ENCODE measurements around the gene MROH9.

MROH9 gene

DNA sequence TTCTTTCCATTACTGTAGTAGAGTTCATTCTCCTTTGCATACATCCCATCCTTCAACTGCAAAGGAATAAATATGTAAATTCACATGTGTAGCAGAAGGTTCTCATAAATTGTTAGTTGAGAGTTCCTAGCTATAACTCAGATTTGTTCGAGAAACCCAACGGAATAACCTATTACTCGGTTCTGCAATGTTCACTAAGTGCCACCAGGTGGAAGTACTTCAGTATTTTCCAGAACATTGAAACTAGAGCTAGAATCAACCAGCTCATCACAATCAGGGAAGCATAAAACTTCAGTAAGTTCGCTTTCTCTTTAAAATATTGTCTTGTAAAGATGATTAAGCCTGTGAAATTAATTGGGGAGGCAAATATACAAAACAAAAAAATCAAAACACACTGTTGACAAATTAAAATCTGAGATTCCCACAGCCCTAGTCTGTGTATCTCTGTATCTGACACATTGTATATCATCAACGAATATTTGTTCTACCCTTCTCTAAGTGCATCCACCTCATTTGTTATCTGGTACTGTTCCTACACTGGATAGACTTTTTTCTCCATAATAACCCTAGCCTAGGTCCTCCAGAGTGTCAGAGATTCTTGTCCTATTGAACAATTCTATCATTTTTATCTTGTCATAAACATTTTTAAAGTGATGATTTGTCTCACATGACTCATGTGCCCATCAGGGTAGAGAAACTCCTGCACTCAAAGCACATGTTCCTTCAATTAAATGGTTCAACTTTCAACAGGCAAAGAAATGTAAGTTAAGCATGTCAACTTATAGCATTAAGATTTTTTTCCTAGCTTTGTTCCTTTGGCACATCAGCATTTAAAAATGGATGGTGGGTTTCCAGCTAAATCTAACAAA is 31.9 kb downstream of the MROH9 start:
- no peak for DNase-seq (ENCODE audit: low read depth in 3 of 3)

DNA sequence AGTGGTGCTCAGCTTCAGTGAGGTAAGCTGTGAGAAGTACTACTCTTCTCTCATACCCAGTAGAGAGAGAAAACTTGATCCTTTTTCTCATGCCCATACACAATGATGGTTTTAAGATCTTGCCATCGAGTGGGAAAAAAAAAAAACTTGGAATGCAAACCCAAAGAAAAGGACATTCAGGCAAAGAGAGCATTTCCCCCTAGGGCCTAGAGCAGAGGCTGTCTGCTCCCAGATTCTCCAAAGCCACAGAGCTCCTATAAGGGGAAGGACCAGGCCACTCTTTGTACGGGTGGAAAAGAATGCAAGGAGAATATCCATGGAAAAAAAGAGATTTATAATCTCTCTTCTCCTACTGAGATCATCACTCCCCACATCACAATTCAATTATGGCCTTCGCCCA is 34.9 kb downstream of the MROH9 start:
- no peak for DNase-seq (ENCODE audit: low read depth in 3 of 3)

DNA sequence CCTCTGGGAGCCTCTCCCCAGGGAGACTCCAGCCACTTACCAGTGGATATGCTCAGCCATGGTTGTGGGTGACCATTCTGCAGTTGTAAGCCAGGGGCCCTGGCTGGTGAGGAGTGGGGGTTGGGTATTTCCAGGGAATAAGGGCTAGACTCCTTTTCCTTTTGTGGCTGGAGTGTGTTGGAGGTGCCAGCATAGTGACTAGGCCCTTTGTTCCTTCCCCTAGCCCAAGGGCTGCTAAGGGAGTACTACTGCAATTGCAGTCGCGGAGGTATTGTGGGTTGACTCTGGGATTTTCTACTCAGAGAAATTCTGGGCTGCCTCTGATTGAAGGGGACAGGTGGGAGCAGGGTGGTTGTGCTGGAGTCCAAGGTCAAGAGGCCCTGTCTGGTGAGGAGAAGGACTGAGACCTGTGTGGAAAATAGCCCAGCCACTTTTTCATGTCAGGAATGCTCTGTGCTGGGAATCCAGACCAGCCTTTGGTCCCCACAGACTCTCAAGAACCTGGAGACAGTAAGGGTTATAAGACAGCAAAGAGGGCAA is 43.1 kb downstream of the MROH9 start:
- no peak for DNase-seq (ENCODE audit: low read depth in 3 of 3)

DNA sequence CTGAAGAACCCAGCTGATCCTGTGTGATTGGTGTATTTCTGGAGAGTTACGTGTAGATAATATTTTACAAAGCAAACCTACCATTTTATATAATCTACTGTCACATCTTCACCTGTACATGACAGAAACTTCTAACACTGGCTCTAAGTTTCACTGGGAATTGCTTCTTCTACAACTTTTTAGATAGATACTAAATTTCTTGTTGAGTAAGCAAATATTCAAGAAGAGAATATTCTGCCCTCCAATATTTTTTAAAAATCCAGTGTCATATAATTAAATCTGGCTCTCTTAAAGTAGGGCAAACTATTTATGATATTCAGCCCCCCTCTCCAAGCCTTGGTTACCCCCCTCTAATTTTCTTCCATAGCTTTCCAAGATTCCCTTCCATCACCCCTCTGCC is 50.1 kb downstream of the MROH9 start:
- DNase-seq (ENCODE audit: low read depth in 3 of 3) = no peak

DNA sequence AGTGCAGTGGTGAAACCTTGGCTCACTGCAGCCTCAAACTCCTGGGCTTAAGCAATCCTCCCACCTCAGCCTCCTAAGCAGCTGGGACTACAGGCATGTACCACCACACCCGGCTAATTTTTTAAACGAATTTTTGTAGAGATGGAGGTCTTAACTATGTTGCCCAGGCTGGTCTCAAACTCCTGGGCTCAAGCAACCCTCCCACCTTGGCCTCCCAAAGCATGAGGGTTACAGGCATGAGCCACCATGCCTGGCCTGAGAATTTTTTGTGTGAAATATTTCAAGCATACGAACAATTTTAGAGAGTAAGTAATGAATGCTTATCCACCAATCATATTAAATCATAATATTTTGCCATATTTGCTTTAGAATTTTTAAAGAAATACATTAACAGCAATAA is 51.6 kb downstream of the MROH9 start:
- DNase-seq (ENCODE audit: low read depth in 3 of 3) = no peak

DNA sequence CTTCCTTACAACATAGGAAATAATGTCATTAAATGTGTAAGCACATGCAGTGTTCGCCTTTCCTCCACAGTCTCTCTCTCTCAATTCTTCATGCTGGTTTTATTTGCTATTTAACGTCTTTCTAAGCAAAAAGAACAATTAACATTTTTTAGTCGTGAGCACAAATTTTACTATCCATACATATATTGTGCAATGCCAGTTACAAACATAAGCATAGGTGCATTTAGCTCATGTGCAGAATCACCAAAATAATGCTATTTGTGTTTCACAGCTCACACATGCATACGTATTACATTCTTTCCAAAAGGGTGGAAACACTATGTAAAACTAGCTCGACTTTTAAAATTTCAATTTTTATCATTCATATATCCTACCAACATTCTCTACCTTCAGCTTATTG is 52.1 kb downstream of the MROH9 start:
- no peak for DNase-seq (ENCODE audit: low read depth in 3 of 3)

DNA sequence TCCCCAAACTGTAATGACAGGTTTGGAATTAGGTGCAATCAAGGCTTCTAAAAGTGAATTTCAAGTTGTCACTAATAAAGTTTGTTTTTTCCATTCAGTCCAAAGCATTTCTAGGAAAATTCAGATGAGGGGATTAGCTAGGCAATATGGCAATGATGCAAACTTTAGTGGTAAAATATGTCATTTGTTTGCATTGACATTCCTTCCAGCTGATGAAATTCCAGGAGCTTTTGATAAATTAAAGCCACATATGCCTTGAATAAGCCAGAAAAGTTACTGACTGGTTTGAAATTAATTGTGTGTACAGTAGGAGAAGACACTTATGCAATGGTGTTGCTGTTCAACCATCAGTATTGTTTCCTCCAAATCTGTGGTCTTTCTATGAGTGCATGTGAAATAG is 57.8 kb downstream of the MROH9 start:
- DNase-seq (ENCODE audit: low read depth in 3 of 3) = no peak

DNA sequence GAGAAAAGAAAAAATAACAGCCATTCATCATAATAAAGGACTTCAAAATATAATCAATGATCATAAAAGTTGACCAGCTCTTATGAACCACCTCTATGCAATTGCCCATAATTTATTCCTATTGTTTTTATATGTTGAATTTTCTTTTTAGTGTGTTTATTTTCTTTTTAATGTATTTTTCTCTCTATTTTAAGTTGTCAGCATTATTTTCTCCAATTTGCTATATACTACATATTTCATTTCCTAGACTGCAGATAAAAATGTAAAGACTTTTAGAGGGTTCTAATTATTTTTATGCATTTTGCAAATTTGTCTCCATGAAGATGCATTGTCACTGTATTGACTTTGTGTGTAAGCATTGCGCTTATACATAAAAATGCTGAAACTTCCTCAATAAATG is 58.4 kb downstream of the MROH9 start:
- no peak for DNase-seq (ENCODE audit: low read depth in 3 of 3)

DNA sequence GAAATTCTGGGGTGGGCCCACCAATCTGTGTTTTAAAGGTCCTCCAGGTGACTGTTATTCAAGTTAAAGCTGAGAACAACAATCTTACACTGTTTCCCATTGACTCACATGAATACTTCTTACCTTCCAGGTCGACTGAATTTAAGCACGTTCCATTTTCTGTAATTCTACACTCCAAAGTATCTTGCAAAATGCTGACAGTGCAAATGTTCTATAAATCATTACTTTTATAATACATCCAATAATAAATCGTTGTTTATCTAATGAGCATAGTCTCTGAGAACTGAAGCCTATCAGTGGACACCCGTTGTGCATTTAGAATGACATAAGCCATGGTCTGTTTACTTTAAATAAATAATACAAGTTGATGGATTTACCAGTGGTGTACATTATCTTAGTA is 79.5 kb downstream of the MROH9 start:
- DNase-seq (ENCODE audit: low read depth in 3 of 3) = no peak

DNA sequence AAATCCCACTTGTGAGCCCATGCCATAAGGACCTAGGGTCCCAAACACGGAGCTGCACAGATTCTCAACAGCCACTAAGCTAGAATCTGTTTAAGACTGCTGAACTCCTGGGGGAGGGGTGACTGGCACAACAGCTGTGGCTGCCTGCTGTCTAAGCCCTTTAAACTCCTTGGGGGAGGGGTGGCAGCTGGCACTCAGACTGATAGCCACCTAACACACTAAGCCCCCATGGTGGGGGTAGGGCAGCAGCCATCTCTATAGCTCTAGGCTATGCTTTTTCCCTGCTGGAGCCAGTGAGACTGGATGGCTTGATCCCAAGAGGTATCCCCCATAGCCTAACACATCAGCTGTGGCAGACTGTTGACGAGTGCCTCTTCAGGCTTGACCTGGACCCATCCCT is 82.1 kb downstream of the MROH9 start:
- DNase-seq (ENCODE audit: low read depth in 3 of 3) = no peak

DNA sequence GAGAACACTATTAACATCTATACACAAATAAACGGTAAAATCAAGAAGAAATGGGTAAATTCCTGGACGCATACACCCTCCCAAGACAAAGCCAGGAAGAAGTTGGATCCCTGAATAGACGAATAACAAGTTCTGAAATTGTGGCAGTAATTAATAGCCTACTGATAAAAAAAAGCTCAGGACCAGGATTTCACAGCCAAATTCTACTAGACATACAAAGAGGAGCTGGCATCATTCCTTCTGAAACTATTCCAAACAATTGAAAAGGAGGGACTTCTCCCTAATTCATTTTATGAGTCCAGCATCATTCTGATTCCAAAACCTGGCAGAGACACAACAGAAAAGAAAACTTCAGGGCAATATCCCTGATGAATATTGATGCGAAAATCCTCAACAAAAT is 84.6 kb downstream of the MROH9 start:
- no peak for DNase-seq (ENCODE audit: low read depth in 3 of 3)

DNA sequence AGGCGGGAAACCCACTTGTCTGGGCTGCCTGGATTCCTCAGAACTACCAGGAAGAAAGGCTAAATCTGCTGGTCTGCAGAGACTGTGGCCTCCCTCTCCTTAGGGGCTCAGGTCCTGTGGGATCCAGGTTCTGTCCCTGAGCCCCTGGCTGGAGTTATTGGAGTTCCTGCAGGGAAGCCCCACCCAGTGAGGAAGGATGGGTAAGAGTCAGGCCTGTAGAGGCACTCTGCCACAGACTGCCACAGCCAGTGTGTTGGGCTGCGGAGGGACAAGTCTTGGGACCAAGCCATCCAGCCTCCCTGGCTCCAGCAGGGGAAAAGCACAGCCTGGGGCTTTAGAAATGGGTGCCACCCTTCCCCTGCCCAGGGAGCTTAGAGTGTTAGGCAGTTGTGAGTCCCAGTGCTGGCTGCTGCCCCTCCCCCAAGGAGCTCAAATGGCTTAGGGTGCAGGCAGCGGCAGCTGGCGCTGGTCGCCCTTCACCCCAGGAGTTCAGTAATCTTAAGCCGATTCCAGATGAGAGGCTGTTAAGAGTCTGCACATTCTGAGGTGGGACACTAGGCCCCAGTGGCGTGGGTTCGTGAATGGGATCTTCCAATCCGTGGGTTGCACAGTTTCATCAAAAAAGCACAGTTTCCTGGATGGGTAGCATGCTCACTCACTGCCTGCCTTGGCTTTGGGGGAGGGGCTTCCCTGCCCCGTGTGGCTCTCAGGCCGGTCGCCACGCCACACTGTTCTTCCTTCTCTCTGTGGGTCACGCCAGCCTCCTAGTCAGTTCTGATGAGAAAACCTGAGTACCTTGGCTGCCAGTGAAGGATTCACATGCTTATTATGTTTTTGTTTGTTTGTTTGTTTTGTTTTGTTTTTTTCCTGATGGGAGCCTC is 97.7 kb downstream of the MROH9 start:
- no peak for DNase-seq (ENCODE audit: low read depth in 3 of 3)

DNA sequence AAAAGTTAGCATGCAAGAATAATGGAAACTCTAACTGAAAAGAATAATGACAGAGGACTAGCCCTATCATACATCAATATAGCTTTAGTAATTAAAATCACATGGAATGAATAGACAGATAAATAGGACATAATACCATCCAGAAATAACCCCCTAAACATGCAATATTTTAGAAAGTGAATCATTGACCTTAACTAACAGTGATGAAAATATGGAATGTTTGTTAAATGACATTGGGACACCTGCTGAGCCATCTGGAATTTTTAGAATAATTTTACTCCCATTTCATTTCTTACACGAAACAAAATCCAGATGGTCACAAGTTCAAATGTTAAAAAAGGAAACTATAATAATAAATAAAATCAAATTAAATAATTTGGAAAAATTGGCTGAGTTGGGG is 102.3 kb downstream of the MROH9 start:
- DNase-seq (ENCODE audit: low read depth in 3 of 3) = no peak

DNA sequence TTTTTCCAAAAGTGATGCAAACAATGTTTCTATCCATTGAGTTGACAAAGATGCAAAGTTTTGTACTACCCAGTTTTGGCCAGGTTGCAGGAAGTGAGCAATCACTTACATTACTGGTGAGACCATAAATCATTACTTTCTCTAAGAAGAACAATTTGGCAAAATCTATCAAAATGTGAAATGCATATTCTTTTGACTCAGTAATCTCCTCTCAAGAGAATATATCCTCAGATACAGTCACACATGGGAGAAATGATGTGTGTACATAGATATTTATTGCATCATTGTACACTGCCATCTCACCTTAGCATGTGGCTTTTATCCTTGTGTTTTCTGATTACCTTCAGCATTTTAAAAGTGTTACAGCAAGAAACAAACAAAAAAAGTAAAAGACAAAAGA is 103.0 kb downstream of the MROH9 start:
- no peak for DNase-seq (ENCODE audit: low read depth in 3 of 3)

DNA sequence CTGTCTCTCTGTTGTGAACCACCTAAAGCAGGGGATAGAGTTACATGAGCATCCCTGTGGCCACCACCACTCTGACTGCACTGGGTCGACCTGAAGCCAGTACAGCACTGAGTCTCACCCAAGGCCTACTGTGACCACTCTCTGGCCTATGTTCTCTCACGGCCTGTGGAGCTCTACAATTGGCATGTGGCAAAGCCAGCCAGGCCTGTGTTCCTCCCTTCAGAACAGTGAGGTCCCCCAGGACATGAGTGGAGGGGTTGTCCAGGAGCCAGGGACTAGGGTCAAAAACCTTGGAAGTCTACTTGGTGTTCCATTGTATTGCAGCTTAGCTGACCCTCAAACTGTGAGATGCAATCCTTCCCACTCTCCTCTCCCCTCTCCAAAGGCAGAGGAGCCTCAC is 112.7 kb downstream of the MROH9 start:
- no peak for DNase-seq (ENCODE audit: low read depth in 3 of 3)

DNA sequence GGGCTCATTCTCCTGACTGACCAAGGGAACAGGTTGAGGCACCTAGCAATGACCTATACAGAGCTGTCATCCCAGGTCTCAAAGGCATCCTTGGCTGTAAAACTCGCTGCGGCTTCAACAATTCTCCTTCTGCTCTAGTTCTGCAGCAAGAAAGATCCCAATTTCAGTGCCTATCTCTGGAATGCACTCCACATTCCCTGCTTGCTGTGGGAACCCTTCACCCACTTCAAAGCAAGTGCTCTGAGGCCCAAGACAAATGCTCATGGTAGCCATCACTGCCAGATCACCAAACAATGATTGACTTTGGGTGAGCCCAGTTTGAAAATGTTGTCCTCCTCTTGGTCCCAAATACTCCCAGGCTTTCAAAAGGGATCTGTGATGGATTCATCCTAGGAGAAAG is 117.6 kb downstream of the MROH9 start:
- no peak for DNase-seq (ENCODE audit: low read depth in 3 of 3)

DNA sequence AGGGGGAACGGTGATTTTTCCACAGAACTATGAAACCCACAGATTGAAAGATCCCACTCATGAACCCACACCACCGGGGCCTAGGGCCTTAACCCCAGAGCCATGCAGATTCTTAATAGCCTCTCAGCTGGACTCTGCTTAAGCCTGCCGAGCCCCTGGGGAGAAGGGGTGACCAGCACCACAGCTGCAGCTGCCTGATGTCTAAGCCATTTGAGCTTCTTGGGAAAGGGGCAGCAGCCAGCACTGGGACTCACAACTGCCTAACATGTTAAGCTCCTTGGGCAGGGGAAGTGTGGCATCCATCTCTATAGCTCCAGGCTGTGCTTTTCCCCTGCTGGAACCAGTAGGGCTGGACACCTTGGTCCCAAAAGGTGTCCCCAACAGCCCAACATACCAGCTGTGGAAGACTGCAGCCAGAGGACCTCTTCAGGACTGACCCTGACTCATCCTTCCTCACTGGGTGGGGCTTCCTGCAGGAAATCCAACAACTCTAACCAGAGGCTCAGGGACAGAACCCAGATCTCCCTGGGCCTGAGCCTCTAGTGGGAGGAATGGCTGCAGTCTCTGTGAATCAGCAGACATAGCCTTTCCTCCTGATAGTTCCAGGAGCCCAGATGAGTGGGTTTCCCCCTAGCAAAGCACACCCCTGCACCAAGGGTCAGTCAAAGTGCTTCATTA is 120.8 kb downstream of the MROH9 start:
- no peak for DNase-seq (ENCODE audit: low read depth in 3 of 3)

DNA sequence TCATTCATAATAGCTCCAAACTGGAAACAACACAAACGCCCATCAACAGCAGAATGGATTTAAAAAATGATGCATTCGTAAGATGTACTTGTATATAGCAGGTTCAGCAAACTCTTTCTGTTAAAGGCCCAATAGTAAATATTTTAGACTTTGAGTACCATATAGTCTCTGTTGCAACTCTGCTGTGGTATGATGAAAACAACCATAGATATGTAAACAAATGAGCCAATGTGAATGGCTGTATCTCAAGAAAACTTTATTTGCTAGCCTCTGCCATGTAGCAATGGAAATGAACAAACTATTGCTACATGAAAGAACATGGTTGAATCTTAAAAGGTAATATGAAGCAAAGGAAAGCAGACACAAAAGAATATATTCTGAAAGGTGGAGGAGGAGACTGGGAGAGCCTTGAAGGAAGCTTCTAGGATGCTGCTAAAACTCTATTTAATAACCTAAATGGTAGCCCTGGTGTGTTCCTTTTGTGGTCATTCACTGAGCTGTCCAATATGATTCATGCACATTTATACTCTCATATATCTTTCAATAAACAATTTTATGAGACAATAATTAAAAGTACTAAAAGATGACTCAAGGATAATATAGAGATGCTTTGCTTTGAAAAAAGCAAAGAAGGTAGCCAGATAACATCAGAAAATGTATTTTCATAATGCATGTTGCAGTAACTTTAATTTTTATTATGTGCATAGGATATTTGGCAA is 126.2 kb downstream of the MROH9 start:
- no peak for DNase-seq (ENCODE audit: low read depth in 3 of 3)

DNA sequence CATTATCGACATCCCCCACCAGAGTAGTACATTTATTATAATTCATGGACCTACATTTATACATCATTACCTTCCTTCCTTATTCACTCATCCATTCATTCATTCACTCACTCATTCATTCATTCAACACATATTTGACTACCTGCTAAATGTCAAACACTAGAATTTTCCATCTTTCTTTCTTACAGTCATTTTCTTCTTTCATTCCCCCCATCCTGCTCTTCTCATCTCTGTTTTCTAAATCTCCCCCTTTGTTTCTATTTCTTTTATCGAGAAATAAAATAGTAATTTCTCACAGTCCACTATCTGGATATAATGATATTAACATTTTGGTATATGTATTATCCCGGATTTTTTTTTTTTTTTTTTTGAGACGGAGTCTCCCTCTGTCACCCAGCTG is 127.6 kb downstream of the MROH9 start:
- DNase-seq (ENCODE audit: low read depth in 3 of 3) = no peak

DNA sequence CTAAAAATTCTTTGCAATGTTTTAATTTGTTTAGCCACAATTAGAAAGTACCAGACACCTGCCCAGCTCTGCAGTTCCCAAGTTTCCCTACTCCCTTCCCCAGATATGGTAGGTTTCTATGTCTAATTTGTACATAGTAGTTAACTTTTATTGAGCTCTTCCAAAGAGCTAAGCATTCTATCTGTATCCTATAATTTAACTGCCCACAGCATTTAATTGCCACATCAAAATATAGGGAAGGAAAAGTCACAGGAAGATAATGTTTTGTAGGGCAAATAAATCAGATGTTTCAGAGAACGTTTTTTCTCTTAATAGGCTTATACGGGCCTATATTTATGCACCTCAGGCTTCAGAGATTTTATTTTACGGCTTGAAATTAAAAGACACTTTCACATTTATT is 139.7 kb downstream of the MROH9 start:
- no peak for DNase-seq (ENCODE audit: low read depth in 3 of 3)

DNA sequence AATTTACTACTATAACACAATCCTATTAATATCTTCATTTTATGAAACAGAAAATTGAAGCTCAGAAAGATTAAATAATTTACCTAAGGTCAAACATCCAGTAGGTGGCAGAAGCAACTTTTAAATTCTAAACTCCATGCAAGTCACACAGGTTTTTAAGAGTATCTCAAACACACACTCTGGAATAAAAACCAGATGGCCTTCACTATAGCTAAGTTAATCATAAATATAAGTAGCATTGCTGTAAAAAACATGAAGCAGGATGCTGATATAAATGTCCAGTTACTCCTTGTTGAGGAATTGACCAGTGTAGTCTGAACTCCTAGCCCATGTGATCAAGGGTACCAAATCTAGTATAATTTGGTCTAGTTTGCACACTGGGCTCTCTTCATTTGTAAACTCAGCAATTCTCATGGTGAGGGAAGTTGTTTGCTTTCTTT is 146.0 kb downstream of the MROH9 start:
- DNase-seq (ENCODE audit: low read depth in 3 of 3) = no peak

Measured in stimulated activated CD4-positive, alpha-beta T cell treated with anti-CD3 and anti-CD28 coated beads, TNF-alpha, amount 100 ng/mL, for 4 hours (primary cell).